ENCODE data around the gene TK2.

DNA sequence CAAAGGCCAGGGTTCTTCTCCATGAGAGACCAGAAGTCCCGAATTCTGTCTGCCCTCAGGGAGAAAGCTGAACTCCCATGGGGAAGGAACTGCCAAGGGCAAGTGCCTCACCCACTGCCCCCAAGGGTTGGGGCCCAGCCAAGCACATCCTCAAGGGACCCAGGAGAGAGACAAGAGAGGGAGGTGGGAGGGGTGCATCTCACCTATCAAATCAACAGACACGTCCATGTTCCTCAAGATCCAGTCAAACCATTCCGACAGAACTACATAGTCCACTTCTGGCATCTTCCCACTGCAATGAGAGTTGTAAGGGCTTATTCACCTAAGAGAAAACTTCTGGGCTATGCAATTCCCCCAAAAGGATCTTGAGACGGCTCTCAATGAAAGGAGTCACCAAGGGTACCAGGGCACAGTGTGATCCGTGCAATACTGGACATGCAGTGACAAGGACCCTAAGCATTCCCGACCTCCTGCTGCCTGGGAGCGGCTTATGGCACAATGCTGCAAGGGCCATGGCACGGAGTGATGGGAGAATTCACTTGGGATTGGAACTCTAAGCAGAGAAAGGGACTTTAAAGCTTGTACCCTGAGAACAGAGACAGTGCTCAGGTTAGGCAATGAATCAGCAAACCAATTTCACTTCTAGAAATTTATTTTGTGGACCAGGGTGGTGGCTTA lies 32.2 kb downstream of the TK2 start:
- TF ChIP-seq EP300 (IDR thresholded peaks at IDR 0.05) = no peak
- TF ChIP-seq, protein P1, sequence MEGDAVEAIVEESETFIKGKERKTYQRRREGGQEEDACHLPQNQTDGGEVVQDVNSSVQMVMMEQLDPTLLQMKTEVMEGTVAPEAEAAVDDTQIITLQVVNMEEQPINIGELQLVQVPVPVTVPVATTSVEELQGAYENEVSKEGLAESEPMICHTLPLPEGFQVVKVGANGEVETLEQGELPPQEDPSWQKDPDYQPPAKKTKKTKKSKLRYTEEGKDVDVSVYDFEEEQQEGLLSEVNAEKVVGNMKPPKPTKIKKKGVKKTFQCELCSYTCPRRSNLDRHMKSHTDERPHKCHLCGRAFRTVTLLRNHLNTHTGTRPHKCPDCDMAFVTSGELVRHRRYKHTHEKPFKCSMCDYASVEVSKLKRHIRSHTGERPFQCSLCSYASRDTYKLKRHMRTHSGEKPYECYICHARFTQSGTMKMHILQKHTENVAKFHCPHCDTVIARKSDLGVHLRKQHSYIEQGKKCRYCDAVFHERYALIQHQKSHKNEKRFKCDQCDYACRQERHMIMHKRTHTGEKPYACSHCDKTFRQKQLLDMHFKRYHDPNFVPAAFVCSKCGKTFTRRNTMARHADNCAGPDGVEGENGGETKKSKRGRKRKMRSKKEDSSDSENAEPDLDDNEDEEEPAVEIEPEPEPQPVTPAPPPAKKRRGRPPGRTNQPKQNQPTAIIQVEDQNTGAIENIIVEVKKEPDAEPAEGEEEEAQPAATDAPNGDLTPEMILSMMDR (IDR thresholded peaks at IDR 0.05) = no peak
